SU-DHL-6 (cell line): ENCODE results near the gene DCHS2.

ENCODE experiments used
- H2AFZ ChIP-seq: fragments of 200-600 bp; sonication (generic); 2 replicates; pipeline ENCODE4 v1.6.1; 2014; ENCODE audit warnings: low read depth, mild to moderate bottlenecking, moderate library complexity, mixed read lengths, antibody characterized with exemption, low read length; ENCODE audit not compliant: severe bottlenecking
- H3F3A ChIP-seq: fragments of 200-600 bp; shearing (Covaris generic); 2 replicates; pipeline ENCODE4 v1.6.0; 2016; ENCODE audit warnings: antibody characterized with exemption, mild to moderate bottlenecking; ENCODE audit not compliant: insufficient read depth
- H3K27ac ChIP-seq: fragments of 200-600 bp; sonication (generic); 2 replicates; pipeline ENCODE4 v1.5.1; 2016; ENCODE audit warnings: low read depth, mild to moderate bottlenecking, low read length, moderate library complexity, mixed read lengths
- H3K27me3 ChIP-seq: fragments of 200-600 bp; sonication (generic), shearing (Covaris generic); 2 replicates; pipeline ENCODE4 v1.6.0; 2014; ENCODE audit warnings: mild to moderate bottlenecking, low read length
- H3K36me3 ChIP-seq: fragments of 200-600 bp; sonication (generic); 2 replicates; pipeline ENCODE4 v1.6.1; 2014; ENCODE audit warnings: mild to moderate bottlenecking, low read length, mixed read lengths
- H3K4me2 ChIP-seq: fragments of 300-600, 200-600 bp; shearing (Covaris generic), sonication (generic); 2 replicates; pipeline ENCODE4 v1.6.0; 2014; ENCODE audit warnings: low read length, low read depth, mild to moderate bottlenecking; ENCODE audit not compliant: poor library complexity, severe bottlenecking
- H3K4me3 ChIP-seq: fragments of 200-600 bp; sonication (generic); 2 replicates; pipeline ENCODE4 v1.5.1; 2014; ENCODE audit warnings: antibody characterized with exemption, low read length, mild to moderate bottlenecking, mixed read lengths; ENCODE audit not compliant: insufficient read depth, poor library complexity, severe bottlenecking
- H3K79me2 ChIP-seq: fragments of 200-600 bp; sonication (generic); 2 replicates; pipeline ENCODE4 v1.6.1; 2014; ENCODE audit warnings: mild to moderate bottlenecking, low read length, moderate library complexity; ENCODE audit not compliant: insufficient read depth
- H3K9ac ChIP-seq: fragments of 200-600 bp; sonication (generic); 2 replicates; pipeline ENCODE4 v1.7.0; 2014; ENCODE audit warnings: mild to moderate bottlenecking, low read length
- H3K9me2 ChIP-seq: fragments of 200-600 bp; sonication (generic); replicated peaks from 2 replicates; pipeline ENCODE4 v1.6.1; 2014; ENCODE audit warnings: low read length; ENCODE audit not compliant: insufficient read depth
- H3K9me3 ChIP-seq: fragments of 200-600 bp; sonication (generic); 2 replicates; pipeline ENCODE4 v1.6.1; 2014; ENCODE audit warnings: low read length, mixed read lengths; ENCODE audit not compliant: insufficient read depth
- H4K20me1 ChIP-seq: fragments of 200-600 bp; sonication (generic); 2 replicates; pipeline ENCODE4 v1.6.1; 2014; ENCODE audit warnings: low read depth, mild to moderate bottlenecking, antibody characterized with exemption, low read length, moderate library complexity, mixed read lengths
- CTCF ChIP-seq: fragments of 200-600 bp; sonication (generic); IDR thresholded peaks from one replicate; pipeline ENCODE4 v1.5.1; 2017; ENCODE audit warnings: antibody characterized with exemption, mild to moderate bottlenecking, low read length, moderate library complexity; ENCODE audit not compliant: insufficient read depth, poor library complexity, severe bottlenecking
- EZH2phosphoT487 ChIP-seq: fragments of 200-600 bp; sonication (generic), shearing (Covaris generic); conservative IDR thresholded peaks from 2 replicates; pipeline ENCODE4 v1.6.1; 2018; ENCODE audit warnings: mild to moderate bottlenecking, antibody characterized with exemption, low read length, moderate library complexity, mixed read lengths

DCHS2 gene

DNA sequence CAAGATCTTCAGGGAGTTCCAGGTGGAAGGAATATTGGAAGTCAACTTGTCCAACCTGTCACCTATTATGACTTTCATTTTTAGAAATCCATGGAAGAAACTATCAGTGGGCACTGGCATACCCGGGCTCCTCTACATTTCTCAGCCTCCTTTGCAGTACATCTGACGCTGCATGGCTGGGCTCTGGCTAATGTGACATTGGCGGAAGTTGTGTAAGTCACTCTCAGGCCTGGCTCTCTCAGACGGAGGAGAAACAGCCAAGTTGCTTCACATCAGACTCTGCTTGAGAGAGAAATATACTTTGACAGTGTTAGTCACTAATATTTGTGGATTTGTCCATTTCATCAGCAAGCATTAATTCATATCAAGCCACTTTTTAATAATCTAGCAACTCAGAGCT is 4.5 kb downstream of the DCHS2 start:
- H3K9me2 ChIP-seq: no peaks in the 10 kb centered on the region
- no peaks in the 10 kb centered on the region for H4K20me1 ChIP-seq
- no peak overlapping the region for H3K9ac ChIP-seq
- no peaks in the 10 kb centered on the region for H3K9me3 ChIP-seq
- TF ChIP-seq EZH2phosphoT487: no peak
- TF ChIP-seq CTCF: no peak
- H3K79me2 ChIP-seq: no peaks in the 10 kb centered on the region
- H3K4me3 ChIP-seq: no peak overlapping the region
- H3K36me3 ChIP-seq: no peaks in the 10 kb centered on the region
- H3F3A ChIP-seq: no peaks in the 10 kb centered on the region
- no peak overlapping the region for H3K27ac ChIP-seq
- H3K4me2 ChIP-seq: no peak overlapping the region
- H2AFZ ChIP-seq: no peak overlapping the region
- no peaks in the 10 kb centered on the region for H3K27me3 ChIP-seq

DNA sequence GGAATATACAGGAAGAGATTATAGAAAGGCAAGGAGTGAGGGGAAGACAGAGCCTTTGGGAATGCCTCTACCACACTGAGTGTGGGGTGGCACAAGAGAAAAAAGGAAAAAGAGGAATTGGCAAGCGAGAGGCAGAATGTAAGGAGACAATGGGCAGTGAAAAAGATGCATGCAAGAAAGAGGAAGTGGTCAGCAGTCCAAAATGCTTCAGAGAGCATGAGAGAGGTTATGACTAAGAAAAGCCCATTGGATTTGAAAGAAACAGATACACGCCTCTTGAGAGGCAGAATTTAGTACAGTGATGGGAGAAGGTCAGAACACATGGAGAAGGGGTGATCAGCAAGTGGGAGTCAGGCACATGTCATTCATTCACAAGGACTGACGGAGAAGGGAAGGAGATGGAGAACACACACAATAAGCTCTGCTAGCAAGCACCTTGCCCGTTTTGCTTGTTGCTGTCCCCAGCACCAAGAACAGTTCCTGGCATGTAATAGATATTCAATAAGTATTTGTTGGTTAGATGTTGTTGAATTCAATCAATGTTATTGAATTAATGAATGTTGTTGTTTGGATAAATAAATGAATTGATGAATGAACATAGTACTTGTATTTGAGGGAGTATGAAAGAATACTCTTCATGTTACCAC is 6.3 kb downstream of the DCHS2 start:
- H3K79me2 ChIP-seq: no peaks in the 10 kb centered on the region
- no peaks in the 10 kb centered on the region for H3K36me3 ChIP-seq
- H3K9me3 ChIP-seq: no peaks in the 10 kb centered on the region
- H3K4me3 ChIP-seq: no peak overlapping the region
- no peak overlapping the region for H3K27ac ChIP-seq
- H3K4me2 ChIP-seq: no peak overlapping the region
- TF ChIP-seq CTCF: no peak
- no peak for TF ChIP-seq EZH2phosphoT487
- H3K9me2 ChIP-seq: no peaks in the 10 kb centered on the region
- no peaks in the 10 kb centered on the region for H3K27me3 ChIP-seq
- H2AFZ ChIP-seq: no peak overlapping the region
- no peak overlapping the region for H3K9ac ChIP-seq
- H3F3A ChIP-seq: no peaks in the 10 kb centered on the region
- no peaks in the 10 kb centered on the region for H4K20me1 ChIP-seq

- Histone ChIP-seq H3K27me3 (no peaks in the 10 kb centered on the region), H3K79me2 (no peaks in the 10 kb centered on the region), H3K27ac (no peak overlapping the region), H3K9ac (no peak overlapping the region), H3K4me3 (no peak overlapping the region), H3K9me2 (no peaks in the 10 kb centered on the region), H2AFZ (no peak overlapping the region), H3K36me3 (no peaks in the 10 kb centered on the region), H3F3A (no peaks in the 10 kb centered on the region), H3K9me3 (no peaks in the 10 kb centered on the region), H3K4me2 (no peak overlapping the region), H4K20me1 (no peaks in the 10 kb centered on the region)
- TF ChIP-seq EZH2phosphoT487 (no peak), CTCF (no peak)
These were observed 13.1 kb downstream of the DCHS2 start for GRCh38 chr4:154478547-154478946.

DNA sequence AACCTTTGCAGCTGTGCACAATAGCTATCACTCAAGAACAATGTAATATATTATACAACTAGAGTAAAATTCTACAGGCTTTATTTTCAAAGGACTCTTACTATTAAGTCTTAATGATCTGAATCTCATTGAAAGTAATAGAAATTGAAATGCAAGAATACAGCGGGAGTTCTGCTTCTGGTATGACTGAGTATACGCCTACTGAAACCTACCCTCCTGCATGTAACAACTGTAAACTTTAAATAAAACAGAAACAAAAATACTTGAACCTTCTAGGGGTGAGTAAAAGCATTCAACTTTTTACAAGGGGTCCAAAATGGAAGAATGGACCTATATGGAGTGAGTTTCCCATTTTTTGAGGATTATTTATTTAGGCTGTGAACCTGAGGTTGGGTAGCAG is 13.5 kb downstream of the DCHS2 start:
- Histone ChIP-seq H3F3A (no peaks in the 10 kb centered on the region), H3K27me3 (no peaks in the 10 kb centered on the region), H3K4me2 (no peak overlapping the region), H3K9me2 (no peaks in the 10 kb centered on the region), H3K36me3 (no peaks in the 10 kb centered on the region), H3K4me3 (no peak overlapping the region), H2AFZ (no peak overlapping the region), H3K9ac (no peak overlapping the region), H3K79me2 (no peaks in the 10 kb centered on the region), H3K9me3 (no peaks in the 10 kb centered on the region), H3K27ac (no peak overlapping the region), H4K20me1 (no peaks in the 10 kb centered on the region)
- TF ChIP-seq CTCF (no peak), EZH2phosphoT487 (no peak)
